ENCODE measurements around the gene ILF3. TPM values are rescaled to one million over a fixed set of nuclear protein-coding genes. Genes with fewer than 3 reads are reported as not detected.

The ILF3 gene
- total RNA-seq, 1 experiment from 2014 or later: 365 TPM

DNA sequence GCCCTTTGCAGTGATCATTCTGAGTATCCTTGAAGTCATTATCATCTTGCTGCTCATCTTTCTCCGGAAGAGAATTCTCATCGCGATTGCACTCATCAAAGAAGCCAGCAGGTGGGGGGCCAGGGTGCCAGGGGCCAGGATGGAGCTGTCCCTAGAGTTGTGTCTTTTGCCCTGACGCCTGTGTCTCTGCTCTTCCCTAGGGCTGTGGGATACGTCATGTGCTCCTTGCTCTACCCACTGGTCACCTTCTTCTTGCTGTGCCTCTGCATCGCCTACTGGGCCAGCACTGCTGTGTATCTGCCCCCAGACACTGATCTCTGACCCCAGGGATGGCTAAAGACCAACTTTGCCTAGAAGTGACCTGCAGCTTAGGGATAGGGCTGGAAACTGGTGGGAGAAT, 19.2 kb upstream of the ILF3 start:
- intact Hi-C loops (cut with micrococcal nuclease; ENCODE audit: unreplicated experiment): no loop called here
- H3K9me3 ChIP-seq (ENCODE audit: control insufficient read depth, insufficient read depth, low read depth, low read length): no peaks in the 10 kb centered on the region
- DNase-seq (ENCODE audit: low read depth, low spot score) (no peak), ATAC-seq (no peak)
- CTCF ChIA-PET: interaction anchor here (0.7 kb wide), 1 partner anchor 9 kb away, joined by 3 read pairs; no protein-coding TSS in a partner anchor
- H3K36me3 ChIP-seq (ENCODE audit: control insufficient read depth, insufficient read depth, low read length): no peaks in the 10 kb centered on the region
- no peak overlapping the region for H3K27ac ChIP-seq (ENCODE audit: low read length)
- no TSS peak for BruUV-seq (replicated peaks)
- H3K27me3 ChIP-seq (ENCODE audit: control insufficient read depth, insufficient read depth, low read length): no peaks in the 10 kb centered on the region
- H3K4me1 ChIP-seq (ENCODE audit: control insufficient read depth, insufficient read depth, low read length): no peaks in the 10 kb centered on the region
- H3K4me3 ChIP-seq (ENCODE audit: low read depth in 2 of 2, low read length in 2 of 2): no peak overlapping the region
- no peak for TF ChIP-seq SIN3A (IDR thresholded peaks at IDR 0.05; ENCODE audit: borderline replicate concordance, insufficient read depth, low read depth, low read length)
- TF ChIP-seq TCF7L2 (IDR thresholded peaks at IDR 0.05; ENCODE audit: low read depth, low read length): no peak
- TF ChIP-seq, protein P1, sequence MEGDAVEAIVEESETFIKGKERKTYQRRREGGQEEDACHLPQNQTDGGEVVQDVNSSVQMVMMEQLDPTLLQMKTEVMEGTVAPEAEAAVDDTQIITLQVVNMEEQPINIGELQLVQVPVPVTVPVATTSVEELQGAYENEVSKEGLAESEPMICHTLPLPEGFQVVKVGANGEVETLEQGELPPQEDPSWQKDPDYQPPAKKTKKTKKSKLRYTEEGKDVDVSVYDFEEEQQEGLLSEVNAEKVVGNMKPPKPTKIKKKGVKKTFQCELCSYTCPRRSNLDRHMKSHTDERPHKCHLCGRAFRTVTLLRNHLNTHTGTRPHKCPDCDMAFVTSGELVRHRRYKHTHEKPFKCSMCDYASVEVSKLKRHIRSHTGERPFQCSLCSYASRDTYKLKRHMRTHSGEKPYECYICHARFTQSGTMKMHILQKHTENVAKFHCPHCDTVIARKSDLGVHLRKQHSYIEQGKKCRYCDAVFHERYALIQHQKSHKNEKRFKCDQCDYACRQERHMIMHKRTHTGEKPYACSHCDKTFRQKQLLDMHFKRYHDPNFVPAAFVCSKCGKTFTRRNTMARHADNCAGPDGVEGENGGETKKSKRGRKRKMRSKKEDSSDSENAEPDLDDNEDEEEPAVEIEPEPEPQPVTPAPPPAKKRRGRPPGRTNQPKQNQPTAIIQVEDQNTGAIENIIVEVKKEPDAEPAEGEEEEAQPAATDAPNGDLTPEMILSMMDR (IDR thresholded peaks at IDR 0.05): no peak
- no peak for TF ChIP-seq POLR2AphosphoS5 (IDR thresholded peaks at IDR 0.05; ENCODE audit: low read depth, low read length)
- no peak for TF ChIP-seq REST (IDR thresholded peaks at IDR 0.05; ENCODE audit: insufficient read depth in 1 of 2, low read depth in 2 of 2, low read length in 1 of 2)
- POLR2A ChIA-PET: interaction anchor here (0.5 kb wide), 1 partner anchor 68 kb away, joined by 10 read pairs; no protein-coding TSS in a partner anchor
- in situ Hi-C loops (cut with HindIII; ENCODE audit: low pct_unique_long_range_greater_than_20kb, low sequenced_read_pairs): no loop called here

GRCh38 chr19:10636304-10636972, 17.7 kb upstream of the ILF3 start:
- ChIA-PET POLR2A (no interaction called here), CTCF (no interaction called here)
- TF ChIP-seq SIN3A (IDR thresholded peaks at IDR 0.05; ENCODE audit: borderline replicate concordance, insufficient read depth, low read depth, low read length) (no peak), REST (IDR thresholded peaks at IDR 0.05; ENCODE audit: insufficient read depth in 1 of 2, low read depth in 2 of 2, low read length in 1 of 2) (no peak), POLR2AphosphoS5 (IDR thresholded peaks at IDR 0.05; ENCODE audit: low read depth, low read length) (no peak), TCF7L2 (IDR thresholded peaks at IDR 0.05; ENCODE audit: low read depth, low read length) (no peak)
- TF ChIP-seq, protein P1 (IDR thresholded peaks at IDR 0.05): no peak
- intact Hi-C loops (cut with micrococcal nuclease; ENCODE audit: unreplicated experiment): no loop called here
- Histone ChIP-seq H3K36me3 (ENCODE audit: control insufficient read depth, insufficient read depth, low read length) (no peaks in the 10 kb centered on the region), H3K27me3 (ENCODE audit: control insufficient read depth, insufficient read depth, low read length) (no peaks in the 10 kb centered on the region), H3K9me3 (ENCODE audit: control insufficient read depth, insufficient read depth, low read depth, low read length) (no peaks in the 10 kb centered on the region), H3K27ac (ENCODE audit: low read length) (no peak overlapping the region), H3K4me3 (ENCODE audit: low read depth in 2 of 2, low read length in 2 of 2) (no peak overlapping the region), H3K4me1 (ENCODE audit: control insufficient read depth, insufficient read depth, low read length) (no peaks in the 10 kb centered on the region)
- no TSS peak for BruUV-seq (replicated peaks)
- ATAC-seq: no peak
- in situ Hi-C loops (cut with HindIII; ENCODE audit: low pct_unique_long_range_greater_than_20kb, low sequenced_read_pairs): no loop called here
- no peak for DNase-seq (ENCODE audit: low read depth, low spot score)
